IMR-90 (cell line): ENCODE data around the gene UNC79. TPM values are rescaled to one million over a fixed set of nuclear protein-coding genes. Genes with fewer than 3 reads are reported as not detected.

ENCODE experiments used
- ATAC-seq: fragments of 200-7000 bp; cut with Tn5 transposase; 2 replicates; pipeline ENCODE4 v1.9.1; 2020; ENCODE audit warnings: low read depth, mild to moderate bottlenecking, moderate library complexity
- BruUV-seq: library from RNA; stranded (reverse); fragments of 400-500 nt; replicated peaks from 2 replicates; lab custom pipeline; 2021; lab: Mats Ljungman, UMichigan
- CTCF ChIA-PET: fragments of 300-600 bp; formaldehyde crosslinking; extraction: SDS; loops from one replicate; lab custom pipeline; 2021; ENCODE audit warnings: antibody characterized with exemption; lab: Yijun Ruan, JAX
- POLR2A ChIA-PET: fragments of 300-600 bp; sonication (Branson Sonifier 250); formaldehyde crosslinking; loops from one replicate; lab custom pipeline; 2022; ENCODE audit warnings: antibody characterized with exemption; ENCODE audit not compliant: unreplicated experiment; lab: Charles Lee
- DNase-seq: peaks from one replicate; pipeline ENCODE4 v3.0.0; 2013
- H2AFZ ChIP-seq: replicated peaks from 2 replicates; pipeline ENCODE3; 2013; ENCODE audit warnings: low read length, mild to moderate bottlenecking; ENCODE audit not compliant: poor library complexity
- H2AK5ac ChIP-seq: 2 replicates; pipeline ENCODE4 v1.6.1; 2013; ENCODE audit warnings: low read depth, low read length, inconsistent platforms
- H2AK9ac ChIP-seq: replicated peaks from 2 replicates; pipeline ENCODE3; 2013; ENCODE audit warnings: mild to moderate bottlenecking, low read depth, low read length, moderate library complexity; ENCODE audit not compliant: poor library complexity
- H2BK120ac ChIP-seq: 2 replicates; pipeline ENCODE4 v1.6.1; 2013; ENCODE audit warnings: low read depth, low read length, inconsistent platforms
- H2BK15ac ChIP-seq: 3 replicates; pipeline ENCODE4 v1.6.1; 2013; ENCODE audit warnings: low read depth, low read length, inconsistent platforms
- H2BK20ac ChIP-seq: 2 replicates; pipeline ENCODE4 v1.6.1; 2013; ENCODE audit warnings: low read depth, mild to moderate bottlenecking, inconsistent platforms, low read length, moderate library complexity
- H2BK5ac ChIP-seq: 2 replicates; pipeline ENCODE4 v1.6.1; 2013; ENCODE audit warnings: mild to moderate bottlenecking, low read depth, low read length, inconsistent platforms; ENCODE audit not compliant: poor library complexity, severe bottlenecking
- H3K14ac ChIP-seq: replicated peaks from 2 replicates; pipeline ENCODE4 v1.6.1; 2013; ENCODE audit warnings: low read depth, low read length, inconsistent platforms
- H3K18ac ChIP-seq: 2 replicates; pipeline ENCODE4 v1.6.1; 2013; ENCODE audit warnings: low read depth, low read length, control low read depth
- H3K23ac ChIP-seq: 2 replicates; pipeline ENCODE4 v1.6.1; 2013; ENCODE audit warnings: low read depth, low read length, inconsistent platforms
- H3K27ac ChIP-seq: 2 replicates; pipeline ENCODE4 v1.5.1; 2013; ENCODE audit warnings: mild to moderate bottlenecking, control low read depth, low read length; ENCODE audit not compliant: insufficient read depth
- H3K27me3 ChIP-seq: 2 replicates; pipeline ENCODE4 v1.6.1; 2013; ENCODE audit warnings: low read length; ENCODE audit not compliant: control insufficient read depth, insufficient read depth
- H3K36me3 ChIP-seq: 2 replicates; pipeline ENCODE4 v1.6.1; 2013; ENCODE audit warnings: low read length, mixed read lengths; ENCODE audit not compliant: control insufficient read depth, insufficient read depth
- H3K4ac ChIP-seq: 2 replicates; pipeline ENCODE4 v1.6.1; 2013; ENCODE audit warnings: low read depth, low read length, inconsistent platforms
- H3K4me1 ChIP-seq: 2 replicates; pipeline ENCODE4 v1.6.1; 2013; ENCODE audit warnings: low read length, mixed read lengths; ENCODE audit not compliant: control insufficient read depth, insufficient read depth
- H3K4me2 ChIP-seq: 2 replicates; pipeline ENCODE4 v1.6.1; 2013; ENCODE audit warnings: low read depth, mild to moderate bottlenecking, control low read depth, low read length, moderate library complexity
- H3K4me3 ChIP-seq: 2 replicates; pipeline ENCODE4 v1.5.1; 2013; ENCODE audit warnings: low read depth, mild to moderate bottlenecking, control low read depth, low read length, moderate library complexity; ENCODE audit not compliant: insufficient read depth
- H3K56ac ChIP-seq: 2 replicates; pipeline ENCODE4 v1.6.1; 2013; ENCODE audit warnings: low read length, inconsistent platforms; ENCODE audit not compliant: insufficient read depth; ENCODE audit errors: extremely low read depth
- H3K79me1 ChIP-seq, 2 experiments: 2 replicates each; pipeline ENCODE4 v1.6.1; 2013; ENCODE audit warnings: low read length in 2 of 2, inconsistent platforms in 1 of 2, low read depth in 1 of 2
- H3K9ac ChIP-seq: 2 replicates; pipeline ENCODE4 v1.6.1; 2013; ENCODE audit warnings: low read depth, low read length, control low read depth
- H3K9me1 ChIP-seq: 2 replicates; pipeline ENCODE4 v1.6.1; 2013; ENCODE audit warnings: low read length, inconsistent platforms; ENCODE audit not compliant: insufficient read depth
- H3K9me3 ChIP-seq: 2 replicates; pipeline ENCODE4 v1.6.1; 2013; ENCODE audit warnings: low read length; ENCODE audit not compliant: control insufficient read depth, insufficient read depth
- H4K20me1 ChIP-seq: 2 replicates; pipeline ENCODE4 v1.6.1; 2013; ENCODE audit warnings: low read length, inconsistent platforms; ENCODE audit not compliant: insufficient read depth
- H4K5ac ChIP-seq: 2 replicates; pipeline ENCODE4 v1.6.1; 2013; ENCODE audit warnings: mild to moderate bottlenecking, low read depth, low read length, control low read depth
- H4K8ac ChIP-seq, 2 experiments: 2 replicates each; pipeline ENCODE4 v1.6.1; 2013; ENCODE audit warnings: low read depth in 2 of 2, low read length in 2 of 2, control low read depth in 1 of 2, inconsistent platforms in 1 of 2
- H4K91ac ChIP-seq: 2 replicates; pipeline ENCODE4 v1.6.1; 2013; ENCODE audit warnings: low read depth, low read length, inconsistent platforms; ENCODE audit not compliant: insufficient read depth
- FOS ChIP-seq: fragments of 150-350 bp; IDR thresholded peaks from 2 replicates; pipeline ENCODE4 v1.6.1; 2016; ENCODE audit warnings: low read depth, low read length
- WGBS, 2 experiments: methylation state at CpG; one replicate each; pipeline versions ENCODE4 v1.1.5 to v1.1.7; 2013; ENCODE audit warnings: missing lambda C conversion rate in 2 of 2; ENCODE audit not compliant: insufficient read length in 1 of 2; ENCODE audit errors: extremely low coverage in 2 of 2; 5-methylcytosine and 5-hydroxymethylcytosine counted together
- dilution Hi-C: fragments of 300-500 bp; cut with HindIII; formaldehyde crosslinking; loops from one replicate; pipeline ENCODE4 v1.14.3; 2018; ENCODE audit warnings: low sequenced_read_pairs; ENCODE audit not compliant: unreplicated experiment
- in situ Hi-C: fragments of 300-500 bp; cut with MboI; formaldehyde crosslinking; loops from 3 replicates; pipeline ENCODE4 v1.14.3; 2019; ENCODE audit warnings: low sequenced_read_pairs, inconsistent platforms, mixed read lengths
- intact Hi-C: fragments of 100-400 bp; cut with micrococcal nuclease; formaldehyde crosslinking; loops from 2 replicates; pipeline ENCODE4 v1.10.0; 2022
- polyA plus RNA-seq, 3 experiments: library from polyadenylated mRNA; depleted of rRNA; stranded (reverse); fragments of >200 nt; gene quantifications; 2 replicates each; pipeline ENCODE4 v1.2.3, GENCODE V29; 2012; ENCODE audit warnings: low replicate concordance in 1 of 3
- total RNA-seq: library from RNA; depleted of rRNA; stranded (reverse); fragments of >200 nt; gene quantifications from 2 replicates; pipeline ENCODE4 v1.2.3, GENCODE V29; 2012
- TF ChIP-seq, protein P1 (sequence below): fragments of 150-350 bp; IDR thresholded peaks from 2 replicates; pipeline ENCODE4 v1.6.1; 2017; ENCODE audit warnings: mild to moderate bottlenecking, antibody characterized with exemption, low read length, low read depth

The UNC79 gene
- total and polyA plus RNA-seq, 2 of the 4 experiments (the other 2 are of a cell fraction) = under 0.01 TPM

DNA sequence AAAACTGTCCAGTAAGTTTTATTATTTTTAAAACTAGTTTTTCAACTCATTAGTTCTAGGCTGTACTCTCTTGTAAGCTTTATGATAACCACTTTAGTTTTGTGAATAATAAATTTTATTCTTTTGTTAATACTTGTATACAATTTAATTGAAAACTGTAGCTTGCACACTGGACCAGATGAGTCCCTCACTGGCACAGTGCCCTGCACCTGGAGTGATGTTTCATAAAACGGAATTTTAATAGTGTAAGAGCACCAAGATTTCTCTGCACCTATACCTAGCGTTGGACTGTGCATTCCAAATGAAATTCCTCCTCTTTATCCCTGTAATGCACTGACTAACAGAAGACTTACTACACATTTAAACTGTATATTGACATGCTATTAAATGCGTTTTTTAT lies 276.7 kb downstream of the UNC79 start:
- ATAC-seq (no peak), DNase-seq (no peak)
- Histone ChIP-seq H2BK120ac (no peak overlapping the region), H4K8ac (no peak overlapping the region), H3K27ac (no peak overlapping the region), H3K9ac (no peak overlapping the region), H2AK9ac (no peak overlapping the region), H4K20me1 (no peaks in the 10 kb centered on the region), H3K9me3 (peaks cover 9% of the 10 kb centered on the region), H3K9me1 (no peaks in the 10 kb centered on the region), H3K4me3 (no peak overlapping the region), H3K14ac (no peak overlapping the region), H3K18ac (no peak overlapping the region), H3K4ac (no peak overlapping the region), H3K23ac (no peak overlapping the region), H2AFZ (no peak overlapping the region), H3K4me1 (no peaks in the 10 kb centered on the region), H3K36me3 (no peaks in the 10 kb centered on the region), H4K5ac (no peak overlapping the region), H3K4me2 (no peak overlapping the region), H2BK5ac (no peak overlapping the region), H2BK20ac (no peak overlapping the region), H2BK15ac (no peak overlapping the region), H2AK5ac (no peak overlapping the region), H3K79me1 (no peaks in the 10 kb centered on the region), H3K56ac (no peak overlapping the region), H3K27me3 (no peaks in the 10 kb centered on the region), H4K91ac (no peak overlapping the region)
- WGBS, 2 experiments = no CpG with 5 or more reads among the region's 3 CpGs
- no peak for TF ChIP-seq FOS
- TF ChIP-seq, protein P1, sequence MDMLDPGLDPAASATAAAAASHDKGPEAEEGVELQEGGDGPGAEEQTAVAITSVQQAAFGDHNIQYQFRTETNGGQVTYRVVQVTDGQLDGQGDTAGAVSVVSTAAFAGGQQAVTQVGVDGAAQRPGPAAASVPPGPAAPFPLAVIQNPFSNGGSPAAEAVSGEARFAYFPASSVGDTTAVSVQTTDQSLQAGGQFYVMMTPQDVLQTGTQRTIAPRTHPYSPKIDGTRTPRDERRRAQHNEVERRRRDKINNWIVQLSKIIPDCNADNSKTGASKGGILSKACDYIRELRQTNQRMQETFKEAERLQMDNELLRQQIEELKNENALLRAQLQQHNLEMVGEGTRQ = no peak
- in situ Hi-C loops (no loop called here), dilution Hi-C loops (no loop called here), intact Hi-C loops (no loop called here)
- CTCF ChIA-PET = no interaction called here
- BruUV-seq = no TSS peak
- POLR2A ChIA-PET = no interaction called here
